Measurements from ENCODE around the gene MTHFR. TPM values are rescaled to one million over a fixed set of nuclear protein-coding genes. Genes with fewer than 3 reads are reported as not detected.
A peak's percentile ranks its signal among the peaks of the same experiment; 100 is the strongest.

MTHFR gene
- total RNA-seq, 1 experiment from 2014 or later, result 18.2 TPM

DNA sequence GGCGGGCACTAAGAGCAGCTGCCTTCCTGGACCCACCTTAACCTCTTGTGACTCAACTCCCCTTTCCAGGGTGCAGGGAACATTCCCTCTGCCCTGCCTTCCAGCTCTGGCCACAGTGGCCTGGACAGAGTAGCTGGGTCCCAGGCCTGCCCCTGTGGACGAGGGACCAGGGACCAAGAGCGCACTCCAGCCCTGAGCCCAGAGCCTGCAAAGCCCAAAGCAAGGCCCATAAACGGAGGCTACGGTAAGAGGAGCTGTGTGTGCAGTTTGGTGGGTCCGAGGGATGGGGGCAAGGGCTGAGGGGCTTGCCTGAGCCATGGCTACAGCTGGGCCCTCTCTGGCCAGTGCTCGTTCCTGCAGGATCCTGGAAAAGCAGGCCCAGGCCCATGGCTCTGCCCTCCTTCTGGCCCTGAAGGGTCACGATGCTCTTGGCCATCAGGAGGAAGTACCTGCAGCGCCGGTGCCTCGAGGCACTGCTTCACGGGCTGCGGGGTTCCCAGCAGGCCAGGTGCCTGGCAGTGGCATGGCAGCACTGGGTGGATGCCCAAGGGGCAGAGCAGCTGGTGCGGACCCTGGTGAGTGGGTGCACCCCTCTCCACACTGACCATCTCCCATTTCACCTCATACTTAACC, 17.8 kb downstream of the MTHFR start:
- Mint-ChIP-seq H3K27me3 (ENCODE audit: low read depth) (peaks cover 1% of the 10 kb centered on the region; the same call in 1 of the 2 replicates), H3K36me3 (ENCODE audit: insufficient read depth in 1 of 3, low read depth in 3 of 3) (peaks cover 3 to 24% (median 17%) of the 10 kb centered on the region in 3 experiments; a peak in 5 of 7 replicates), H3K4me3 (no peak overlapping the region), H3K4me1 (peaks cover 25 to 34% of the 10 kb centered on the region in 2 experiments), H3K27ac (peak overlapping the region in 2 of 3 experiments; percentile 57 to 72; a peak in 2 of 7 replicates), H3K9me3 (no peaks in the 10 kb centered on the region)
- Histone ChIP-seq H2AFZ (ENCODE audit: low read length) (no peak overlapping the region), H2AK5ac (ENCODE audit: insufficient read length, low read length) (no peak overlapping the region), H3T11ph (ENCODE audit: low read length) (no peak overlapping the region), H3K9ac (ENCODE audit: extremely low read depth, insufficient read length, low read length) (no peak overlapping the region), H3K27ac (ENCODE audit: insufficient read length, low read depth, low read length) (no peak overlapping the region), H3K79me2 (ENCODE audit: insufficient read depth, low read length) (no peaks in the 10 kb centered on the region), H4K5ac (ENCODE audit: insufficient read length, low read depth, low read length) (no peak overlapping the region), H3K4ac (ENCODE audit: low read depth, low read length) (no peak overlapping the region), H2BK12ac (ENCODE audit: insufficient read length, low read depth, low read length) (no peak overlapping the region), H3K4me2 (ENCODE audit: insufficient read depth, insufficient read length, low read length) (no peak overlapping the region), H3K4me1 (ENCODE audit: insufficient read depth, low read length) (peaks cover 6% of the 10 kb centered on the region; the same call in 1 of the 2 replicates), H3K14ac (ENCODE audit: insufficient read depth, low read length) (no peak overlapping the region), H4K8ac (replicated peaks; ENCODE audit: insufficient read length, low read depth, low read length) (no peak overlapping the region), H3K23ac (ENCODE audit: insufficient read length, low read depth, low read length) (no peak overlapping the region), H4K20me1 (ENCODE audit: control insufficient read depth, insufficient read depth, insufficient read length) (no peaks in the 10 kb centered on the region), H3K27me3 (ENCODE audit: insufficient read depth, low read length) (no peaks in the 10 kb centered on the region), H3K79me1 (ENCODE audit: insufficient read depth, low read depth, low read length, poor library complexity, severe bottlenecking) (no peaks in the 10 kb centered on the region), H2BK20ac (ENCODE audit: low read depth, low read length, poor library complexity, severe bottlenecking) (no peak overlapping the region), H2BK120ac (ENCODE audit: low read depth, low read length, poor library complexity, severe bottlenecking) (no peak overlapping the region), H4K91ac (ENCODE audit: insufficient read length, low read depth, low read length) (no peak overlapping the region), H3K23me2 (ENCODE audit: insufficient read length, low read depth, low read length, poor library complexity, severe bottlenecking) (no peaks in the 10 kb centered on the region), H3K18ac (ENCODE audit: insufficient read length, low read depth, low read length) (no peak overlapping the region), H2BK5ac (ENCODE audit: insufficient read length, low read length) (no peak overlapping the region), H3K56ac (ENCODE audit: insufficient read length, low read depth, low read length) (no peak overlapping the region), H2BK15ac (ENCODE audit: low read depth, low read length) (no peak overlapping the region), H3K9me3 (ENCODE audit: control insufficient read depth, low read depth, low read length) (no peaks in the 10 kb centered on the region)
- no peak for DNase-seq
- TF ChIP-seq, protein P1, sequence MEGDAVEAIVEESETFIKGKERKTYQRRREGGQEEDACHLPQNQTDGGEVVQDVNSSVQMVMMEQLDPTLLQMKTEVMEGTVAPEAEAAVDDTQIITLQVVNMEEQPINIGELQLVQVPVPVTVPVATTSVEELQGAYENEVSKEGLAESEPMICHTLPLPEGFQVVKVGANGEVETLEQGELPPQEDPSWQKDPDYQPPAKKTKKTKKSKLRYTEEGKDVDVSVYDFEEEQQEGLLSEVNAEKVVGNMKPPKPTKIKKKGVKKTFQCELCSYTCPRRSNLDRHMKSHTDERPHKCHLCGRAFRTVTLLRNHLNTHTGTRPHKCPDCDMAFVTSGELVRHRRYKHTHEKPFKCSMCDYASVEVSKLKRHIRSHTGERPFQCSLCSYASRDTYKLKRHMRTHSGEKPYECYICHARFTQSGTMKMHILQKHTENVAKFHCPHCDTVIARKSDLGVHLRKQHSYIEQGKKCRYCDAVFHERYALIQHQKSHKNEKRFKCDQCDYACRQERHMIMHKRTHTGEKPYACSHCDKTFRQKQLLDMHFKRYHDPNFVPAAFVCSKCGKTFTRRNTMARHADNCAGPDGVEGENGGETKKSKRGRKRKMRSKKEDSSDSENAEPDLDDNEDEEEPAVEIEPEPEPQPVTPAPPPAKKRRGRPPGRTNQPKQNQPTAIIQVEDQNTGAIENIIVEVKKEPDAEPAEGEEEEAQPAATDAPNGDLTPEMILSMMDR (conservative IDR thresholded peaks at IDR 0.05), result no peak
- WGBS (ENCODE audit: extremely low coverage, insufficient read length, low lambda C conversion rate), result no CpG with 5 or more reads among the region's 14 CpGs
